HCT116 (cell line): ENCODE data around the gene METTL21A. TPM values are rescaled to one million over a fixed set of nuclear protein-coding genes. Genes with fewer than 3 reads are reported as not detected.

Experiments used
- ATAC-seq: fragments of 200-7000 bp; cut with Tn5 transposase; 2 replicates; pipeline ENCODE4 v1.9.1; 2020; ENCODE audit warnings: mild to moderate bottlenecking, moderate library complexity
- BruUV-seq: library from RNA; stranded (reverse); fragments of 400-500 nt; replicated peaks from 2 replicates; lab custom pipeline; 2021; lab: Mats Ljungman, UMichigan
- CTCF ChIA-PET: fragments of 300-600 bp; sonication (Branson Sonifier 250); formaldehyde crosslinking; loops from one replicate; lab custom pipeline; 2021; ENCODE audit warnings: antibody characterized with exemption; lab: Charles Lee
- POLR2A ChIA-PET: fragments of 300-600, 350-600 bp; sonication (Branson Sonifier 250); formaldehyde crosslinking; loops from one replicate; lab custom pipeline; 2021; ENCODE audit warnings: antibody characterized with exemption; lab: Charles Lee
- RAD21 ChIA-PET, 2 experiments: fragments of 300-600 bp; sonication (Branson Sonifier 250); formaldehyde crosslinking; loops; one replicate each; lab custom pipeline; 2023; ENCODE audit warnings: low total read pairs in 2 of 2; ENCODE audit not compliant: uncharacterized antibody in 2 of 2, unreplicated experiment in 2 of 2, low non-redundant PET in 1 of 2; lab: Charles Lee
- DNase-seq: peaks from one replicate; pipeline ENCODE4 v3.0.0-alpha.2; 2010; ENCODE audit warnings: low read depth, low spot score
- H2AFZ ChIP-seq: fragments of 200-600 bp; shearing (Covaris generic), sonication (generic); 2 replicates; pipeline ENCODE4 v1.6.1; 2017; ENCODE audit warnings: low read depth, mixed run types, mixed read lengths, antibody characterized with exemption, low read length; ENCODE audit not compliant: poor library complexity, severe bottlenecking
- H3K27ac ChIP-seq: 2 replicates; pipeline ENCODE4 v1.5.1; 2012; ENCODE audit warnings: low read depth, low read length
- H3K27me3 ChIP-seq: fragments of 200-600 bp; sonication (generic); 2 replicates; pipeline ENCODE4 v1.6.1; 2016; ENCODE audit warnings: mixed run types, low read length, mixed read lengths; ENCODE audit not compliant: insufficient read depth
- H3K36me3 ChIP-seq, 2 experiments: fragments of 200-500 bp in 1 of 2; fragments of 200-600 bp in 1 of 2; sonication (Bioruptor generic) in 1 of 2; sonication (generic) in 1 of 2; 2 replicates each; pipeline versions ENCODE4 v1.5.1 to v1.6.1; 2014 to 2016; ENCODE audit warnings: low read length in 2 of 2, inconsistent platforms in 1 of 2, mixed read lengths in 1 of 2, mixed run types in 1 of 2; ENCODE audit not compliant: insufficient read depth in 2 of 2, control insufficient read depth in 1 of 2
- H3K4me1 ChIP-seq, 2 experiments: fragments of 200-600 bp in 1 of 2; sonication (generic) in 1 of 2; 2 replicates each; pipeline versions ENCODE4 v1.5.1 to v1.6.1; 2012 to 2017; ENCODE audit warnings: low read length in 2 of 2, inconsistent platforms in 1 of 2, mild to moderate bottlenecking in 1 of 2, mixed read lengths in 1 of 2, mixed run types in 1 of 2, moderate library complexity in 1 of 2; ENCODE audit not compliant: insufficient read depth in 2 of 2, control insufficient read depth in 1 of 2
- H3K4me2 ChIP-seq: fragments of 200-600 bp; sonication (generic); 2 replicates; pipeline ENCODE4 v1.6.1; 2017; ENCODE audit warnings: mixed run types, low read length, mixed read lengths
- H3K4me3 ChIP-seq, 2 experiments: fragments of 200-600 bp in 1 of 2; sonication (generic) in 1 of 2; replicated peaks in 1 of 2; 2 replicates each; pipeline ENCODE4 v1.5.1; 2011 to 2016; ENCODE audit warnings: low read length in 2 of 2, control low read depth in 1 of 2, low read depth in 1 of 2, mild to moderate bottlenecking in 1 of 2, mixed read lengths in 1 of 2, mixed run types in 1 of 2
- H3K79me2 ChIP-seq: fragments of 200-600 bp; sonication (generic); 2 replicates; pipeline ENCODE4 v1.6.1; 2017; ENCODE audit warnings: mild to moderate bottlenecking, mixed run types, low read length, moderate library complexity, mixed read lengths; ENCODE audit not compliant: insufficient read depth
- H3K9ac ChIP-seq: fragments of 200-600 bp; sonication (generic); 2 replicates; pipeline ENCODE4 v1.6.1; 2016; ENCODE audit warnings: low read length, mixed read lengths
- H3K9me2 ChIP-seq: fragments of 200-600 bp; sonication (generic), shearing (Covaris generic); 2 replicates; pipeline ENCODE4 v1.6.1; 2017; ENCODE audit warnings: mixed run types, mild to moderate bottlenecking, moderate library complexity; ENCODE audit not compliant: insufficient read depth
- H3K9me3 ChIP-seq, 2 experiments: fragments of 200-500 bp in 1 of 2; fragments of 200-600 bp in 1 of 2; sonication (Bioruptor generic) in 1 of 2; sonication (generic) in 1 of 2; 2 replicates each; pipeline ENCODE4 v1.6.1; 2014 to 2017; ENCODE audit warnings: low read length in 2 of 2, mixed read lengths in 2 of 2, inconsistent platforms in 1 of 2, low read depth in 1 of 2, mild to moderate bottlenecking in 1 of 2, mixed run types in 1 of 2, moderate library complexity in 1 of 2; ENCODE audit not compliant: control insufficient read depth in 1 of 2, insufficient read depth in 1 of 2
- H4K20me1 ChIP-seq: fragments of 200-600 bp; sonication (generic), shearing (Covaris generic); 2 replicates; pipeline ENCODE4 v1.6.1; 2017; ENCODE audit warnings: mixed run types, mild to moderate bottlenecking, moderate library complexity; ENCODE audit not compliant: insufficient read depth
- CEBPB ChIP-seq: IDR thresholded peaks from 2 replicates; pipeline ENCODE4 v1.6.1; 2012; ENCODE audit warnings: low read depth
- ELF1 ChIP-seq: IDR thresholded peaks from 2 replicates; pipeline ENCODE4 v1.6.1; 2012; ENCODE audit warnings: low read depth, borderline replicate concordance
- FOSL1 ChIP-seq: IDR thresholded peaks from 2 replicates; pipeline ENCODE4 v1.6.1; 2012; ENCODE audit warnings: low read depth
- JUND ChIP-seq: IDR thresholded peaks from 2 replicates; pipeline ENCODE4 v1.6.1; 2012
- POLR2A ChIP-seq: IDR thresholded peaks from 2 replicates; pipeline ENCODE4 v1.7.0; 2011; ENCODE audit warnings: borderline replicate concordance; ENCODE audit not compliant: insufficient read depth, insufficient read length; ENCODE audit errors: extremely low read depth
- POLR2AphosphoS5 ChIP-seq: IDR thresholded peaks from 2 replicates; pipeline ENCODE4 v1.6.1; 2011; ENCODE audit warnings: mild to moderate bottlenecking, low read depth, low read length, moderate library complexity
- RAD21 ChIP-seq: IDR thresholded peaks from 2 replicates; pipeline ENCODE4 v1.6.1; 2012; ENCODE audit warnings: low read depth, mild to moderate bottlenecking
- SP1 ChIP-seq: IDR thresholded peaks from 2 replicates; pipeline ENCODE4 v1.6.1; 2012; ENCODE audit warnings: low read depth
- SRF ChIP-seq: IDR thresholded peaks from 2 replicates; pipeline ENCODE4 v1.6.1; 2012; ENCODE audit warnings: low read depth
- TCF7L2 ChIP-seq: IDR thresholded peaks from 2 replicates; pipeline ENCODE4 v1.7.0; 2011; ENCODE audit warnings: borderline replicate concordance, inconsistent platforms; ENCODE audit not compliant: insufficient read depth, insufficient read length; ENCODE audit errors: extremely low read depth
- YY1 ChIP-seq: IDR thresholded peaks from 2 replicates; pipeline ENCODE4 v1.6.1; 2011; ENCODE audit warnings: low read length, low read depth, moderate library complexity, mild to moderate bottlenecking; ENCODE audit not compliant: insufficient replicate concordance; ENCODE audit errors: extremely low read depth
- ZFX ChIP-seq: fragments of 450-650 bp; IDR thresholded peaks from 2 replicates; pipeline ENCODE4 v1.6.1; 2017
- intact Hi-C: fragments of 100-400 bp; cut with micrococcal nuclease; formaldehyde crosslinking; loops from 2 replicates; pipeline ENCODE4 v1.10.0; 2022
- total RNA-seq: library from RNA; stranded (reverse); gene quantifications from one replicate; pipeline ENCODE4 v1.2.1, GENCODE V29; 2021; ENCODE audit not compliant: unreplicated experiment
- TF ChIP-seq, protein P1 (sequence below): IDR thresholded peaks from 2 replicates; pipeline ENCODE4 v1.6.1; 2011; ENCODE audit warnings: mild to moderate bottlenecking, low read length, moderate library complexity; ENCODE audit not compliant: insufficient replicate concordance; ENCODE audit errors: extremely low read depth
- TF ChIP-seq, protein P2 (sequence below), 3 experiments: fragments of 200-600 bp in 1 of 3; sonication (generic) in 1 of 3; IDR thresholded peaks in 2 of 3; conservative IDR thresholded peaks in 1 of 3; 2 replicates each; pipeline ENCODE4 v1.5.1; 2012 to 2017; ENCODE audit warnings: low read depth in 2 of 3, low read length in 2 of 3, antibody characterized with exemption in 1 of 3, borderline replicate concordance in 1 of 3, control low read depth in 1 of 3, mild to moderate bottlenecking in 1 of 3, mixed read lengths in 1 of 3, mixed run types in 1 of 3, moderate library complexity in 1 of 3; ENCODE audit not compliant: insufficient read depth in 1 of 3
- TF ChIP-seq, protein P3 (sequence below): IDR thresholded peaks from 2 replicates; pipeline ENCODE4 v1.6.1; 2012; ENCODE audit warnings: low read depth

Gene METTL21A
- total RNA-seq, 1 experiment from 2014 or later = 25.7 TPM

DNA sequence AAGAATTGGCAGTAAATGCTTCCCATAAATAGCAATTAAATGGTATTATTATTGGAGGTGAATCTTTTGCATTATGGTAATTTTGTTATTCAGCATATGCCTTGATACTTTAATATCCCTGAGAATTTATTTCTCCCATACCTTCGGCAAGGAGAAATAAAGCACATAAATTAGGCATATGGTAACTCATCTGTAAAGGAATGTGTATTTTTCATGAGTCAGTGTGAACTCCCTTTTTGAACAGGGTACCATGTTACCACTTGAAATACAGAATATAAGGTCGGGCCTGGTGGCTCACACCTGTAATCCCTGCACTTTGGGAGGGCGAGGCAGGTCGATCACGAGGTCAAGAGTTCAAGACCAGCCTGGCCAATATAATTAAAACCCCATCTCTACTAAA lies 18.4 kb downstream of the METTL21A start (continued):
- TF ChIP-seq POLR2A (no peak), FOSL1 (no peak), TCF7L2 (no peak)
- TF ChIP-seq, protein P1, sequence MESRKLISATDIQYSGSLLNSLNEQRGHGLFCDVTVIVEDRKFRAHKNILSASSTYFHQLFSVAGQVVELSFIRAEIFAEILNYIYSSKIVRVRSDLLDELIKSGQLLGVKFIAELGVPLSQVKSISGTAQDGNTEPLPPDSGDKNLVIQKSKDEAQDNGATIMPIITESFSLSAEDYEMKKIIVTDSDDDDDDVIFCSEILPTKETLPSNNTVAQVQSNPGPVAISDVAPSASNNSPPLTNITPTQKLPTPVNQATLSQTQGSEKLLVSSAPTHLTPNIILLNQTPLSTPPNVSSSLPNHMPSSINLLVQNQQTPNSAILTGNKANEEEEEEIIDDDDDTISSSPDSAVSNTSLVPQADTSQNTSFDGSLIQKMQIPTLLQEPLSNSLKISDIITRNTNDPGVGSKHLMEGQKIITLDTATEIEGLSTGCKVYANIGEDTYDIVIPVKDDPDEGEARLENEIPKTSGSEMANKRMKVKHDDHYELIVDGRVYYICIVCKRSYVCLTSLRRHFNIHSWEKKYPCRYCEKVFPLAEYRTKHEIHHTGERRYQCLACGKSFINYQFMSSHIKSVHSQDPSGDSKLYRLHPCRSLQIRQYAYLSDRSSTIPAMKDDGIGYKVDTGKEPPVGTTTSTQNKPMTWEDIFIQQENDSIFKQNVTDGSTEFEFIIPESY = no peak

DNA sequence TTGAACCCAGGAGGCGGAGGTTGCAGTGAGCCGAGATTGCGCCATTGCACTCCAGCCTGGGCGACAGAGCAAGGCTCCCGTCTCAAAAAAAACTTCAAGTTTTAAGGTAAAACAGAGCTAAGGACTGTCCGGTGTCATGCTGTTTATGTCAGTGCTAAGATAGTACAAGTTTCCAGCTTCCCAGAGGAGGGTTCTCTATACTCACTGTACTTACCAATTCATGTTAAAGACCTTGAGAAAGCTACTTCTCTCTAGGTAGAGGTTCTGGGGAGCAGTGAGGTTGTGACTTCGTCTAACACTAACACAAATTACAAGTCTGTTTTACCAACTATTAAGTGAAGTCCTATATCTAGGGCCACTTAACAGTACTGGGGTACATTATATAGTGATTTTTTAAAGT lies 18.8 kb downstream of the METTL21A start:
- RAD21 ChIA-PET = no interaction called here
- TF ChIP-seq SRF = no peak
- no peak for TF ChIP-seq ZFX
- TF ChIP-seq ELF1 = no peak
- no peak for TF ChIP-seq JUND
- TF ChIP-seq TCF7L2 = no peak
- TF ChIP-seq, protein P2, sequence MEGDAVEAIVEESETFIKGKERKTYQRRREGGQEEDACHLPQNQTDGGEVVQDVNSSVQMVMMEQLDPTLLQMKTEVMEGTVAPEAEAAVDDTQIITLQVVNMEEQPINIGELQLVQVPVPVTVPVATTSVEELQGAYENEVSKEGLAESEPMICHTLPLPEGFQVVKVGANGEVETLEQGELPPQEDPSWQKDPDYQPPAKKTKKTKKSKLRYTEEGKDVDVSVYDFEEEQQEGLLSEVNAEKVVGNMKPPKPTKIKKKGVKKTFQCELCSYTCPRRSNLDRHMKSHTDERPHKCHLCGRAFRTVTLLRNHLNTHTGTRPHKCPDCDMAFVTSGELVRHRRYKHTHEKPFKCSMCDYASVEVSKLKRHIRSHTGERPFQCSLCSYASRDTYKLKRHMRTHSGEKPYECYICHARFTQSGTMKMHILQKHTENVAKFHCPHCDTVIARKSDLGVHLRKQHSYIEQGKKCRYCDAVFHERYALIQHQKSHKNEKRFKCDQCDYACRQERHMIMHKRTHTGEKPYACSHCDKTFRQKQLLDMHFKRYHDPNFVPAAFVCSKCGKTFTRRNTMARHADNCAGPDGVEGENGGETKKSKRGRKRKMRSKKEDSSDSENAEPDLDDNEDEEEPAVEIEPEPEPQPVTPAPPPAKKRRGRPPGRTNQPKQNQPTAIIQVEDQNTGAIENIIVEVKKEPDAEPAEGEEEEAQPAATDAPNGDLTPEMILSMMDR (IDR thresholded peaks at IDR 0.05 in 2 of 3, conservative IDR thresholded peaks at IDR 0.05 in 1 of 3; ENCODE audit: borderline replicate concordance in 1 of 3, insufficient read depth in 1 of 3, low read depth in 2 of 3, low read length in 2 of 3) = no peak
- TF ChIP-seq POLR2AphosphoS5 = no peak
- TF ChIP-seq CEBPB = no peak
- TF ChIP-seq, protein P3, sequence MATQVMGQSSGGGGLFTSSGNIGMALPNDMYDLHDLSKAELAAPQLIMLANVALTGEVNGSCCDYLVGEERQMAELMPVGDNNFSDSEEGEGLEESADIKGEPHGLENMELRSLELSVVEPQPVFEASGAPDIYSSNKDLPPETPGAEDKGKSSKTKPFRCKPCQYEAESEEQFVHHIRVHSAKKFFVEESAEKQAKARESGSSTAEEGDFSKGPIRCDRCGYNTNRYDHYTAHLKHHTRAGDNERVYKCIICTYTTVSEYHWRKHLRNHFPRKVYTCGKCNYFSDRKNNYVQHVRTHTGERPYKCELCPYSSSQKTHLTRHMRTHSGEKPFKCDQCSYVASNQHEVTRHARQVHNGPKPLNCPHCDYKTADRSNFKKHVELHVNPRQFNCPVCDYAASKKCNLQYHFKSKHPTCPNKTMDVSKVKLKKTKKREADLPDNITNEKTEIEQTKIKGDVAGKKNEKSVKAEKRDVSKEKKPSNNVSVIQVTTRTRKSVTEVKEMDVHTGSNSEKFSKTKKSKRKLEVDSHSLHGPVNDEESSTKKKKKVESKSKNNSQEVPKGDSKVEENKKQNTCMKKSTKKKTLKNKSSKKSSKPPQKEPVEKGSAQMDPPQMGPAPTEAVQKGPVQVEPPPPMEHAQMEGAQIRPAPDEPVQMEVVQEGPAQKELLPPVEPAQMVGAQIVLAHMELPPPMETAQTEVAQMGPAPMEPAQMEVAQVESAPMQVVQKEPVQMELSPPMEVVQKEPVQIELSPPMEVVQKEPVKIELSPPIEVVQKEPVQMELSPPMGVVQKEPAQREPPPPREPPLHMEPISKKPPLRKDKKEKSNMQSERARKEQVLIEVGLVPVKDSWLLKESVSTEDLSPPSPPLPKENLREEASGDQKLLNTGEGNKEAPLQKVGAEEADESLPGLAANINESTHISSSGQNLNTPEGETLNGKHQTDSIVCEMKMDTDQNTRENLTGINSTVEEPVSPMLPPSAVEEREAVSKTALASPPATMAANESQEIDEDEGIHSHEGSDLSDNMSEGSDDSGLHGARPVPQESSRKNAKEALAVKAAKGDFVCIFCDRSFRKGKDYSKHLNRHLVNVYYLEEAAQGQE = no peak
- TF ChIP-seq RAD21 = no peak
- TF ChIP-seq, protein P1 = no peak
- TF ChIP-seq YY1 = no peak
- no peak for TF ChIP-seq POLR2A
- TF ChIP-seq SP1 = no peak

More for the DNA sequence above, 18.8 kb downstream of the METTL21A start:
- CTCF ChIA-PET = no interaction called here
- Histone ChIP-seq H3K36me3 (no peaks in the 10 kb centered on the region), H3K27ac (no peak overlapping the region), H3K79me2 (no peaks in the 10 kb centered on the region; the same call in none of the 2 replicates), H3K4me3 (no peak overlapping the region), H3K9me3 (no peaks in the 10 kb centered on the region), H3K9ac (no peak overlapping the region), H2AFZ (no peak overlapping the region), H4K20me1 (no peaks in the 10 kb centered on the region), H3K4me2 (no peak overlapping the region), H3K27me3 (no peaks in the 10 kb centered on the region), H3K9me2 (no peaks in the 10 kb centered on the region), H3K4me1 (no peaks in the 10 kb centered on the region)
- POLR2A ChIA-PET = no interaction called here
- intact Hi-C loops = no loop called here
- ATAC-seq (no peak), DNase-seq (no peak)
- BruUV-seq = no TSS peak
